Epithelial cell of esophagus (primary cell): Measurements from ENCODE around the gene CFB.

Experiments
- DNase-seq: peaks from one replicate; pipeline ENCODE4 v3.0.0; 2010; ENCODE audit warnings: low read depth
- H3K4me3 ChIP-seq: 2 replicates; pipeline ENCODE4 v1.5.1; 2011; ENCODE audit warnings: mild to moderate bottlenecking, low read length, control low read depth
- CTCF ChIP-seq: IDR thresholded peaks from 2 replicates; pipeline ENCODE4 v1.5.1; 2011; ENCODE audit warnings: low read depth, mild to moderate bottlenecking, low read length, control low read depth, inconsistent platforms; ENCODE audit not compliant: insufficient read depth; ENCODE audit errors: missing control alignments

The CFB gene

GRCh38 chr6:31945507-31946369 is at the start of gene CFB:
Gene CFB (plus strand): TSS chr6:31946095. CDS start chr6:31946222, 127 bp downstream.
- peak; percentile 91 for DNase-seq
- no peak for TF ChIP-seq CTCF
- H3K4me3 ChIP-seq = no peak within 1 kb of the TSS

- no peak for TF ChIP-seq CTCF
- peak overlapping the region; percentile 90 for H3K4me3 ChIP-seq
- no peak for DNase-seq
Observed at GRCh38 chr6:31896493-31896855, 49.4 kb upstream of the CFB start.

- DNase-seq = no peak
- TF ChIP-seq CTCF = no peak
- H3K4me3 ChIP-seq = peak overlapping the region; percentile 90
Observed at GRCh38 chr6:31896856-31897611, 48.9 kb upstream of the CFB start.

GRCh38 chr6:31897612-31898382 is 48.1 kb upstream of the CFB start, which contains the start of gene EHMT2:
Gene EHMT2 (minus strand): TSS chr6:31897698. CDS start chr6:31897677, 21 bp downstream.
- peak within 1 kb of the TSS; percentile 90 for H3K4me3 ChIP-seq
- peak; percentile 85 for DNase-seq
- TF ChIP-seq CTCF = no peak

- H3K4me3 ChIP-seq = peak overlapping the region; percentile 90
- TF ChIP-seq CTCF = peak; percentile 18
- peak; percentile 79 for DNase-seq
Observed at GRCh38 chr6:31898383-31899011, 47.4 kb upstream of the CFB start.

- no peak for TF ChIP-seq CTCF
- no peak overlapping the region for H3K4me3 ChIP-seq
- no peak for DNase-seq
Observed at GRCh38 chr6:31899215-31899614, 46.7 kb upstream of the CFB start.
